Posterior vena cava (tissue), 2 donors: ENCODE results near the gene ABI1. TPM values are rescaled to one million over a fixed set of nuclear protein-coding genes. Genes with fewer than 3 reads are reported as not detected.

Experiments
- DNase-seq: peaks from one replicate; pipeline ENCODE4 v3.0.0-alpha.2; 2020; ENCODE audit warnings: low spot score
- intact Hi-C, 2 donors: fragments of 100-400 bp; cut with DNase I; formaldehyde crosslinking; loops; one replicate each; pipeline versions ENCODE4 v1.14.1 to v1.14.2; 2022 to 2023
- total RNA-seq, 2 donors: library from RNA; stranded (reverse); fragmentation: NEBNext Ultra II Directional; extraction: Animal tissue kit (Norgen Biotek cat#: 25700); gene quantifications; one replicate each; pipeline ENCODE4 v1.2.1, GENCODE V29; 2021
- donor health status: DM: yes; HTN: yes; CAD: no.
- donor health status: DM: yes; HTN: yes; CAD: no.

ABI1 gene
- total RNA-seq, 2 donors from 2014 or later: 42.6 to 50.1 TPM

DNA sequence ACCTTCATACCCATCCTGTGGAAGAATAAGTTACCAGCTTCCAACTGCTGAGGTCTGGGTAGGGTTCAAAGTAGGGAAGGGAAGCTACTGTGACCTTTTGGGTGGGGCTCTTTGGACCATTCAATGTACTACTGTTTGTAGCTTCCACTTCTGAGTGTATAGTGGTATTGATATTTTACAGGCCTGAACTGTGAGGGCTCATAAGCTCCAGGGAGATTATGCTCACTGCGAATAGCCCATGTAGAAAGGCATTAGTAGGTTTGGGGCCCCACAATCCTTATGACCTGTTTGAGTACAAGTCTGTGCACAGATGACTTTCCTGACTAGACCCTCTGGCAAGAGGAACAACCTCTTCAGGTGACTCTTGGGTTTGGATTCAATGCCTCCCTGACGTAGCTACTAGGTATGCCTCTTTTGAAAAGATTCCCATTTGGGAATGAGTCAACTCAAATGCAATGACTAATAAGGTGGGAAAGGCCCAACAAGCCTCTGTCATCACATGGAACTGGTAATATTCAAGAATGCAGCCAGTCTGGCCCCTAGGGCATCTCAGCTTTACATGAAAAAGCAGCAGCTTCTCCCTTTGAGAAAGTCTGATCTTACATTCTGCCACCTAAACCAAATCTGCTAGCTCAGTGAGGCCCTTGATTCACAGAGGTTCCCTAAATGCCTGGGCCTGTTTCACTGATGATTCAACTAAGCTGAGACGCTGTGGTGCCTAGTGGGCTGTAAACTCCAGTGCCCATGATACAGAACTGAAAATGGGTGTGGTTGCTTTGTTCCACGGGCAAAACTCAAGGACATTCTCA, 79.8 kb downstream of the ABI1 start:
- intact Hi-C loops: no loop called here
- no peak for DNase-seq

DNA sequence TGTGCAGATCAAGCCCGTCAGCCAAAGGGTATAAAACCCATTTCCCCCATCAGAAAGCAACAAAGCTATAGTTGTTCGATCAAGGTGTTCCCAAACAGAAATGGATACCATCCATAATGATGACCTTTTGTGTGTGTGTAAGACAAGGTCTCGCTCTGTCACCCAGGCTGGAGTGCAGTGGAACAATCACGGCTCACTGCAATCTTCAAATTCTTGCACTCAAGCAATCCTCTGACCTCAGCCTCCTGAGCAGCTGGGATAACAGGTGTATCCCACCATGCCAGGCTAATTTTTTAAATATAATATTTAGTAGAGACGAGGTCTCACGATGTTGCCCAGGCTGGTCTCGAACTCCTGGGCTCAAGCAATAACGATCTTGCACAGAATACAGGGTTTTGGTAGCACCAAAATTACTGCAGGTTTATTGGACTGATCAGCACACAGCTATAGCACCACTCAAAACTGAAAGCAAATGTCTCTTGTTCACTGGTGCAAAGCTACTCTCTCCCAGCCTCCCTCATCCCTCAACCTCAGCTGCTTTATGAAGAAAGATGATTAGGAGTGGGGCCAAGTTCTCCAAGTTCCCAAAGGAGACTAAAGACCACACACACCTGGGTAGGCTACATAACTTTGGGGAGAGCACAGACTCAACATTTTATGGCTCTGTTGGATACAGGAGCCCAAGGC, 80.5 kb downstream of the ABI1 start:
- intact Hi-C loops: no loop called here
- DNase-seq: no peak

DNA sequence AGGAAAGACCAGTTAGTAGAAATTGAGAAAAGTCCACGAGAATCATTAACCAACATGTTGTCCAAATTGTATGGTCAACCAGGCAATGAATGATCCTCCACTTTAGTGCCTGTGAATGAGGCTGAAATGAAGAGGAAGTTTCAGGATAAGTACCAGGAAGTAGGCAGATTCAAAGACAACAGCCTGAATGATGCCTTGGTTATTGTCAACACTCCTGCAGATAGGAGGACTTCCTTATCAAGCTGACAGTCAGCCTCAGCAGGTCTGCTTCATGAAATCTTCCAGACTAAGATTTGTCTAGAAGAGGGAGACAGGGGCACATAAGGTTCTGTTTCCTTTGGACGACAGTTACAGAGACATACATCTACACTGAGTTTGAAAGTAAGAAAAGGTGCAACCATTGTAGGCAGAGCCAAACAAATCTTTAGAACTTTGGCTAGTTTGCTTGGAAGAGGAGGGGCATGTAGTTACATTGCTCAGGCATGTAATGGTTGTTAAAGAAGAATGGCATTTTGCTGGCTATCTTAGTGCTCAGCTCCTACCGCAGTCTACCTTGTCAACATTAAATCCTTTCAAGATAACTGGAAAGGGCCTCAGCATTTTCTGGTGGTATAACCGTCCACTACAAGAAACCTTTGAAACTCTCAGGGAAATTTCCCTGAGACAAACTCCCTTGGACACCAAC, 81.4 kb downstream of the ABI1 start:
- no peak for DNase-seq
- intact Hi-C loops: no loop called here

DNA sequence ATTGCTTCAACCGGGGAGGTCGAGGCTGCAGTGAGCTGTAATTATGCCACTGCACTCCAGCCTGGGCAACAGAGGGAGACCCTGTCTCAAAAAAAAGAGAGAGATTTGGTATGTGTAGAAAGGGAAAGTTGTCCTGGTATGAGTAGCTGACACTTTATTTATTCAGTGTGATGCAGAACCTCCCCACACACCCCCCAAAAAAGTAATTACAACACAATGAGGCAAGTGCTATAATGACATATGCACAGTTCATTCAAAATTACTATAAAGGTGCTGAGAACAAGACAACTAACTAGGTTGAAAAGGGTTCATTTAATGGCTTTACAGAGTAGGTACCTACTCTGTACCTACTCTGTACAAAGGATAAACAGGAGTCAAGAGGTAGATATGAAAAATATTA, 83.1 kb downstream of the ABI1 start:
- DNase-seq: no peak
- intact Hi-C loops: no loop called here

DNA sequence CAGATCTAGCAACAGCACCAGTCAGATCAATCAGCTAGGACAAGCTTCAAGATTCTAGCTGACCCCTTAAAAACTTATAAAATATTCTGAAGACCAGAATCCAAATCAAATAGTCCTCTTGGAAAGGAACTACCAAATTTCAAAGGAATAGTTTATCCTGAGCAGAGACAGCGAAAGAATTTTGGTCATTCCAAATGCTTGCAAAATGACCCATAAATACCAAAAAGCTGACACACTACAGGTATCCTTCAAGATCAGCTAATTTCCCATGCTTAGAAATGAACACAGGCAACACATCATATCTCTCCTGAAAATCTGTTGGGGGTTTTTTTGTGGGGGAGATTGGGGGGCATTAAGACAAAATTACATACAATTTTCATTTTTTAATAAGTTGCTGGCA, 84.5 kb downstream of the ABI1 start:
- DNase-seq: no peak
- intact Hi-C loops: no loop called here

DNA sequence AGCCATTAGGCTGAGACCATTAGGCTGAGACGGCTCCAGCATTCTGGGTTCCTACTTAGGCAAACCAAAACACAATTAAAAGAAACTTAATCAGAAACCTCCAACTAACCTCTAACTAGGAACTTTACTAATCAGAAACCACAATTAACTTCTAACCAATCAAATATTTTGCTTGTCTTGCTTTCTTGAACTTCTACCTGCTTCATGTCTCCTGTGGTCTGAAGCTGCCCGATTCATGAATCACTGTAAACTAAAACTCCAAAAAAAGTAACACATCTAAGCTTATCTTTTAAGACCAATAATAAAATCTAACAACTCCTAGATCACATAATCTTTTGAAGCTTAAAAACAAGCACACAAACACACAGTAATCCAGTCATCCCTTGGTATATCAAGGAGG, 87.1 kb downstream of the ABI1 start:
- intact Hi-C loops: no loop called here
- no peak for DNase-seq

DNA sequence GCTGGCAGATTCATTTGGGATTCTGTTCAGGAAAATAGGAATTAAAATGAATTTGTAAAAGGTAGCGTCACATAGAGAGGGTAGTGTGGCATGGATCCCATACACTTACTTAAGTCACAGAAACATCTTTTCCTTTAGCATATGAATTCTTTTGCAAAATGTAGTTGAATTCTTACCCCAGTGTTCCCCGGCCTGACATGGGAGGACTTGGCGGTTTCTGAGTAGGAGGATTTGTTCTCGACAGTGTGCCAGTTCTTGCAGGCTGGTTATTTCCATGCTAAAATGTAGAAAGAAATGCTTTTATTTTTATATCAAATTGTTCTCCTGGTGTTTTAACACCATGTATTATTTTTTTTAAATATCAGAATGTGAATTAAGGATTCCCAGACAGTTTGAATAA, 90.7 kb downstream of the ABI1 start:
- no peak for DNase-seq
- intact Hi-C loops: no loop called here

DNA sequence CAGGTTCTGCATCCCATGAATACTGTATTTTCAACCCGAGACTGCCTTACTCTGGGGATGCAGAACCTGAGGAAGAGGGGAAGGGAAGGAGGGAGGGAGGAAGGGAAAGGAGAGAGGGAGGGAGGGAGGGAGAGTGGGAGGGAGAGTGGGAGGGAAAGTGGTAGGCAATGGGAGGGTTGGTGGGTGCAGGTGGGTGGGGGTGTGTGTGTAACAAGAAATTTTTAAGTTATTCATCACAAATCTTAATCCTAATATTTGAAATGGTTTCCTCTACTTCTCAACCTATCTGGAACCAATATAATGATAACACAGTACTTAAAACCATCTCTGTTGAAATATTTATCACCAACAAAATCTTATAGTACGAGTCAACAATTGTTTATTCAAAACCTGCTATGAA, 95.2 kb downstream of the ABI1 start:
- no peak for DNase-seq
- intact Hi-C loops: no loop called here

DNA sequence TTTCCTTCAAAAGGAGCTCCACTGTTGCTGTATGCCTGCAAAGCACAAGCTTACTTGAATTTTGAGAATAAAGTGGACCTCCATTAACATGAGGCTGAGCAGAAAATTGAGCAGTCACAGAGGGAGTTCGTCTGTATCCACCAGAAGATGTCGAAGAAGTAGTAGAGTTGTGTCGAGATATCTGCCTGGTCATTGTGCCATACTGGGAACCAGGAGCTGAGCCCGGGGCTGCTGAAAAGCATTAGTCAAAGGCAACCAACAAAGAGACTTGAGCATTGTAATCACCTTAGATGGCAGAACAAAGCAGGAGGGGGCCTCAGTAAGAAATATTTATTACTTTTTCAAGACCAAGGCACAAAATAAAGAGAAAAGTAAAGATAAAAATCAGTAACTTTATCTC, 101.8 kb downstream of the ABI1 start:
- DNase-seq: no peak
- intact Hi-C loops: no loop called here

DNA sequence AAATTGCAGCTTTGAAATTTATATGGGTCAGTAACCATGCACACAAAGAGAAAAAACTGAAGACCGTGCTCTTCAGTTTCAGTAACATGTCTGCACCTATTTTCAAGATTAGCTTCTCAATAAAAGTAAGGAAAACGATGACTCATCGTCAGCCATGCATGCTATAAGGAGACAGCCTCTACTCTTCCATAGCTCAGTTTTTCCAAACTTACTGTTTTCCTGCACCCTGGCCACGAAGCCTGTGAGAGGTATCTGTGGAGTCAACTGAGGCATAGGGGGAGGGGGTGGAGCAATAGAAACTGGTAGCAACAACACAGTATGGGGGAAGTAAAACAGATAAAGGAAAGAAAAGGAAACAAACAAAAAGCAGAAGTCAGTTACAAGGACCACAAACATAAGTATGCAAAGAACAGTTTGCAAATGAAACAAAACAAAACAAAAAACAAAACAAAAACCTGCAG, 105.3 kb downstream of the ABI1 start:
- no peak for DNase-seq
- intact Hi-C loops: no loop called here

DNA sequence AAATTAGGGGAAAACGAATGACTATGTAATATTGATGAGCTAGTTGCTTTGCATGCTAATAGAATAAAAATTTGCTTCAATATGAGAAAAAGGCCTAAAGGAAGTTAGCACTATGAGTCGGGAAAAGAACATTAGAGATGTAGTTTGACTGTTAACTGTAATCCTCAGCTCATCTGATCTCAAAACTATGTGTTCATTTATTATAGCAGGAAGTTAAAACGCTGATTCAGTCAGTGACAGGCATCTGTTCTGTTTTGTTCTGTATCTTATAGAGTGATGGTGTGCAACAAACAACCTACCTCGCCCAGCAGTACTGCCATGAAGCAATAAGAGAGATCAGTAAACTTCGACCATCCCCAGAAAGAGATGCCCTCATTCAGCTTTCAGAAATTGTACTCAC, 114.7 kb downstream of the ABI1 start:
- intact Hi-C loops: no loop called here
- DNase-seq: no peak

DNA sequence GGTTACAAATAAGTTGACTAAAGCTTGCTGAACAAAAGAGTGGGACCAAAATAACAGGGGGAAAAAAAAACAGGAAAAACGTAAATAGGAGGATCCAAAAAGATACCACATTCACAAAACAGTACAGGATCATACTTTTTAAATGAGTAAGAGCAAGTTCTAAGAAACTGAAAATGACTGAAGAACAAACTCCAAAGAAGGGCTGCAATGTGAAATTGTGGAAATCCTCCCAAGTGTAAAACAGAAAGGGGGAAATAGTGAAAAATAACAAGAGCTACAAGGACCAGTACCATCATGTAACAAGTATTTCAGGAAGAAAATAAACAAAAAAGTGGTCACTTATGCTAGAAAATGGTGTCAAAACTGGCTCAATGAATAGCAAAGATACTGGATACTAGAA, 116.9 kb downstream of the ABI1 start:
- intact Hi-C loops: no loop called here
- no peak for DNase-seq

DNA sequence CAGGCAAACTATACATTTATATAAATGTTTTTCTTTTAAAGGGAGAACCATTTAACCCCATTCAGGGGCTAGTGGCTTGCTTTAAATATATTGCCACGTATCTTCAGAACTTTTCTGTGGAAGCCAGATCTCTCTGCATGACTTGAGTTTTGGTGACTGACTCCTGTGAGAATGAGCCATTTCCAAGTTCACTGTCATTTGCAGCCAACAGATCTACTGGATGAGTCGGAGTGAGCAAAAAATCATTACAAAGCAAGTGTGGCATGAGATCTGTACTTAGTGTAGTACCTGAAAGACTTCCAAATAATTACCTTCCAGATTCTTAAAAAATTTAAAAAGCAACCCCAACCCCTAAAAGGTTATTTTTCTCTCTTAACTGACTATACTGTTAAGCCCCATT, 117.7 kb downstream of the ABI1 start:
- intact Hi-C loops: no loop called here
- DNase-seq: no peak

DNA sequence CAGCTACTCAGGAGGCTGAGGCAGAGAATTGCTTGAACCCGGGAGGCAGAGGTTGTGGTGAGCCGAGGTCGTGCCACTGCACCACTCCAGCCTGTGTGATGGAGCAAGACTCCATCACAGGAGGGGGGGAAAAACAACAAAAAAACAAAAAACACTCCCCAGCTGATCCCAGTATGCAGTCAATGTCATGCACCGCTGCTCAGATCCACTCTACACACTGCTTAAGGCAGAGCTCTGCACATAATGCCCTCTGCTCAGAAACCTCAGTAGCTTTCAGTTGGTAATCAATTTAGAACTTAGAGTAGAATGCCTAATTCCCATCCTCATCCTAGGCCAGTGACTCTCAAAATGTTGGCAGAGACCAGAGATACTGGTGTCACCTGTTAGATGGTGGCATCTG, 119.4 kb downstream of the ABI1 start:
- intact Hi-C loops: no loop called here
- DNase-seq: no peak

DNA sequence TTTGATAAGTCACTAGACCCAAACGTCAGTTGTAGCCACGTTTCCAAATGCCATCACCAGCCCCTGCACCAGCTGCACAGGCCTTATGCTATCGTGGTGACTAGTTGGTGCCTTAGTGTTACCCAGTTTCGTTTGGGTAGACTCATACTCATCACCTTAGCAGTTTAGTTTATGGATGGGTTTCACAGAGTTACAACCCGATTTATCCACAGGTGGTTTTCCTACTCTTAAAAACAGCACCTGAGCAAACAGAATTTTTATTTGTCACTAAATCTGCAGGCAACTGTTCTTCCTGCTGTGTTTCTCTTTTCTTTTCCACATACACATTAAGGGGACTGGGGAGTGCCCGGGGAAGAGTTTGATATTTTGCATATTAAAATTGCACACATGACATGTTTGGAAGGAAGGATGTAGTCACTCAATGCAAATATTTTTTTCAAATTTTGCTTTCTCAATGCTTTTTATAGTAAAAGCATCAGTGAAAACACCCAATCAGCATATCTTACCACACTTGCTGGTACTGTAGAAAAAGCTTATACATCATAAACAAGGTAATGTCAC, 121.6 kb downstream of the ABI1 start:
- no peak for DNase-seq
- intact Hi-C loops: no loop called here

DNA sequence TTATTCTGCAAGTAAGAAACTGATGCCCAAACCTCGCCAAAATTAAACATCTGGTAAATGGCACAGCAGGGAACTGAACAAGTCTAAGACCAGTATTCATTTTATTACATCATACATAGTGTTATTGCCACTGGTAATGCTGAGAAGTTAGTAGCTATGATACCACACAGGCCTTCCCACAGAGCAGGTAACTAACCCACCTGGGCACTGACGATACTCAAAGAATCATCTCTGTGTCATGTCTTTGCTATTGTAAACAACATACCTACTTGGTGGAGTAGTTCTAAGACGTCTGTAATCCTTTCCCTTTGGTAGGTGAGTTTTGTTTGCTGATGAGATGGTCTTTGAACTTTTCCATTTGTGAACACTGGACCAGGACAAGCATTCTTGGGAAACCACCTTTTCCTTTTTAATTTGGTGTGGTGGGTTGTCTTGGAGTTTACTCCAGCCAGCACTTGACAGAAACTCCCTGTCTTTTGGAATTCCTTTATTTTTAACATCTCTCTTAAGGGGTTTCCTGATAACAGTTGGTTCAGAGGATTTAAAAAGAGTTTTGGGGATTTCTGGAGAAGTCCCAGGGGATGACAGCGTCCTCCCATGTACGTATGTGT, 122.4 kb downstream of the ABI1 start:
- no peak for DNase-seq
- intact Hi-C loops: no loop called here

DNA sequence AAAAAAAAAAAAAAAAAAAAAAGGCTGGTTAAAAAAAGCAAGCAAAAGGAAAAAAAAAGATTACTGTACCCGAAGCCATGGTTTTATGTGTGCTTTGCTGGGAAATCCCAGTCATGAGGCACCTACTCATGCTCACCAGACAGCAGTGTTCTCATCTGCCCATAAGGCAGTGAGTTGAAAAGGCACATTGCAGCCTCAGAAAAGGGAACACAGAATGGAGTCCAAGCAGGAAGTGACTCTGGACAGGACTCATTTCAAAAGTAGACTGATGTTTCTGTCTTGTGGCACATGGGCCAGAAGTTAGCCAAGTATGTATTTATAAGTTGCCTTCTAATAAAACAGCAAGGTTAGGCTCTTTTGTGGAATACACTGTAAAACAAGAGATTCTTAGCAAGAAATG, 123.0 kb downstream of the ABI1 start:
- DNase-seq: no peak
- intact Hi-C loops: no loop called here

DNA sequence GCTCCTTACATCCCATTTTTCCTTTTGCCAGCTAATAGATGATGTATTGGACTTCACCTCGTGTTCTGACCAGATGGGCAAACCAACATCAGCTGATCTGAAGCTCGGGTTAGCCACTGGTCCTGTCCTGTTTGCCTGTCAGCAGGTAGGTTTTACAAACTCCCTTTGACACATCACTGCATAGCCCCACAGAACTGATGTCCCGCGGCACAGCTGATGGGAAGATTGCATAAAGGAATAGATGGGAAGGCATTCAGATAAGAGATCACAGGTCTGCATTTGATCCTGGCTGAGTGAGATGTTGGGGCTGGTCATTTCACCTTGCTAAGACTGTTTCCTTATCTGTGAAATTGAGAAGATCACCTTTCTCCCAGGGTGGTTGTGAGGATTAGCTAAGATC, 125.3 kb downstream of the ABI1 start:
- no peak for DNase-seq
- intact Hi-C loops: no loop called here

DNA sequence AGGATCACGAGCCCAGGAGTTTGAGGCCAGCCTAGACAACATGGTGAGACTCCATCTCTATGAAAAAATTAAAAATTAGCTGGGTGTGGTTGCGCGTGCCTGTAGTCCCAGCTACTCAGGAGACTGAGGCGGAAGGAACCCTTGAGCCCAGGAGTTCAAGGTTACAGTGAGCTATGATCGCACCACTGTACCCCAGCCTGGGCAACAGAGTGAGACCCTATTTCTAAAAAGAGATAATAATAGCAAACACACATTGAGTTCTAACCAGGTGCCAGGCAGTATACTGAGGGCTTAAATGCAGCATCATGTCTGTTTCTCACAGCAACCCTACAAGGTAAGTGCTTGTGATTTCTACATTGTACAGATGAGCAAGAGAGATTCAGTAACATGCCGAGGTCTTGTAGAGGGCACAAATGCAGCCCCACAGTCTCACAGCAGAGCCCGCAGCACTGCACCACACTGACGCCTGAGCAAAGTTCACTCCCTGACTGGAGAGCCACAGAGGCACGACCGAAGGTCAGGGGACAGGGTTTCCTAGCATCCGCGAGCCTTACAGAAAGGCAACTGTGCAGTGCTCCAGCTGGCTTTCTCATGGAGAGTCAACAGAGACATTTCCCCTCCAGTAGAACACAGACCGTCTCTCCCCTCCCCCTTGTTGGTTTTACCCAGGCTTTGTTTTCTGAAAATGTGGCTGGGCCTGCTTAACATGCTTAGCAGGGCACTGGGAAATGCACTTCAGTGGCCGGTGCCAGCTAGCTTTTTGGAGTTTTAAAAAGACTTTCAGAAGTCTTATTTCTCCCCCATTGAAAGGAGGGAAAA, 126.8 kb downstream of the ABI1 start:
- no peak for DNase-seq
- intact Hi-C loops: no loop called here
